ENCODE measurements around the gene MTUS2.

Gene MTUS2

GRCh38 chr13:28826368-28826767 is 6.2 kb downstream of the MTUS2 start:
- no peak for DNase-seq (ENCODE audit: low read depth in 1 of 2, low spot score in 1 of 2)
- TF ChIP-seq JUND (IDR thresholded peaks at IDR 0.05; ENCODE audit: low read depth): no peak
- in situ Hi-C loops (cut with HindIII; ENCODE audit: low pct_unique_long_range_greater_than_20kb, low sequenced_read_pairs): no loop called here

GRCh38 chr13:28830580-28830979 is 10.4 kb downstream of the MTUS2 start:
- TF ChIP-seq JUND (IDR thresholded peaks at IDR 0.05; ENCODE audit: low read depth): no peak
- in situ Hi-C loops (cut with HindIII; ENCODE audit: low pct_unique_long_range_greater_than_20kb, low sequenced_read_pairs): no loop called here
- DNase-seq (ENCODE audit: low read depth in 1 of 2, low spot score in 1 of 2): no peak

- in situ Hi-C loops (cut with HindIII; ENCODE audit: low pct_unique_long_range_greater_than_20kb, low sequenced_read_pairs): no loop called here
- TF ChIP-seq JUND (IDR thresholded peaks at IDR 0.05; ENCODE audit: low read depth): no peak
- DNase-seq (ENCODE audit: low read depth in 1 of 2, low spot score in 1 of 2): no peak
Measured at GRCh38 chr13:28831117-28831516, 11.0 kb downstream of the MTUS2 start.

DNA sequence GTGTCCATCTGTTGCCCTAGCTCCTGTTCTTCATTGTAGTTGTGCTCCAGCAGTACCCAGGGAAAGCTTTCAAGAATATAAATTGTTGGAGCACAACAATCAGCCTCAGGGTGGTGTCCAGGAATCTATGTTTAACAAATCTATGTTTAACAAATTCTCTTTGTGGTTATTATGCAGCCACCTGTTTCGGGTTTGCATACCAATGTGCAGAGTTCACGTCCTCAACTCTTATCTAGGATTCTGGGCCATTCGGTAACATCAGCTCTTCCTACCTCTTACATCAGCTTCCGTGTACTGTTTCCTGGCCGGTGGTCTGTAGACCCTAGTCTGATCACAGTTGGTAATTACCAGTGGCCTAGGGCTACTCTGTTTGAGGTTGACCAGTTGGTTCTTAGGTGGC is 17.0 kb downstream of the MTUS2 start:
- in situ Hi-C loops (cut with HindIII; ENCODE audit: low pct_unique_long_range_greater_than_20kb, low sequenced_read_pairs): no loop called here
- no peak for DNase-seq (ENCODE audit: low read depth in 1 of 2, low spot score in 1 of 2)
- TF ChIP-seq JUND (IDR thresholded peaks at IDR 0.05; ENCODE audit: low read depth): no peak

GRCh38 chr13:28843639-28844038 is 23.5 kb downstream of the MTUS2 start:
- no peak for DNase-seq (ENCODE audit: low read depth in 1 of 2, low spot score in 1 of 2)
- in situ Hi-C loops (cut with HindIII; ENCODE audit: low pct_unique_long_range_greater_than_20kb, low sequenced_read_pairs): no loop called here
- no peak for TF ChIP-seq JUND (IDR thresholded peaks at IDR 0.05; ENCODE audit: low read depth)

DNA sequence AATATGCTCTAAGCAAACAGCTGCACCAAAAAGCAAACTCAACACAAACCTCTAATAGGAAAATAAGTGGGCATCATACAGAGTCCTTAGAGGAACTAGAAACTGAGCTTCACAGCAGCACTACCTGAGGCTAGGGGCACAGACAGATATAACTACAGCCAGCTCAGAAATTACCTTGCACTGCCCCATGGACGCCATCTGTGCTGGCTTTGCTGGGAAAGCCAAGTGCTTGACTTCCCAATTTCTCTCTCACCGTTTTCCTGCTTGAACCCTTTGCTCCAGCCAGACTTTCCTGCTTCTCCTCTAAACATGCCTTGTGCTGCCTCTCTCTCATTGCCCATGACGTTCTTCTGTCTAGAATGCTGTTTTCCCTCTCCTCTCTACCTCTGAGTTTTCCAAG is 29.3 kb downstream of the MTUS2 start:
- DNase-seq (ENCODE audit: low read depth in 1 of 2, low spot score in 1 of 2): no peak
- no peak for TF ChIP-seq JUND (IDR thresholded peaks at IDR 0.05; ENCODE audit: low read depth)
- in situ Hi-C loops (cut with HindIII; ENCODE audit: low pct_unique_long_range_greater_than_20kb, low sequenced_read_pairs): no loop called here

DNA sequence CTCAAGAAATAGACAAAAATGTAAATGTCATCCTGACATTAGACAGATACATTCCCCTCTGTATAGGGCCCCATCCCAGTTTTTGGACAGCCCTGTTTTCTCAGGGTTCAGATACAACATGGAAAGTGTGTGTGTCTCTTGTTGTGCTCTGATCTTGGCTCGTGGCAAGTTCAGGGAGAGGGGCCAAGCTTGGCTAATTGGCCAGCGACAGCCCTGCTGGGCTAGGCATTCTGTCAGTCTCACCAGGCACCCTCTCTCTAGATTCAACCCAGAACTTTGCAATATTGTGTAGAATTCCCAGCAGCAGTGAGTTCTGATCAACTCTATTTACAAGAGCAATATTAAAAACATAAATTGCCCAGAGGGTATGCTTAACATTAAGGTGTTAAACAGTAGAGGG is 30.1 kb downstream of the MTUS2 start:
- TF ChIP-seq JUND (IDR thresholded peaks at IDR 0.05; ENCODE audit: low read depth): no peak
- in situ Hi-C loops (cut with HindIII; ENCODE audit: low pct_unique_long_range_greater_than_20kb, low sequenced_read_pairs): no loop called here

GRCh38 chr13:28851422-28851821 is 31.3 kb downstream of the MTUS2 start:
- in situ Hi-C loops (cut with HindIII; ENCODE audit: low pct_unique_long_range_greater_than_20kb, low sequenced_read_pairs): no loop called here
- DNase-seq (ENCODE audit: low read depth in 1 of 2, low spot score in 1 of 2): peak in 1 of 2 experiments; percentile 7
- no peak for TF ChIP-seq JUND (IDR thresholded peaks at IDR 0.05; ENCODE audit: low read depth)

More for the DNA sequence above, 30.1 kb downstream of the MTUS2 start:
- no peak for DNase-seq (ENCODE audit: low read depth in 1 of 2, low spot score in 1 of 2)

GRCh38 chr13:28854657-28855056 is 34.5 kb downstream of the MTUS2 start:
- no peak for TF ChIP-seq JUND (IDR thresholded peaks at IDR 0.05; ENCODE audit: low read depth)
- DNase-seq (ENCODE audit: low read depth in 1 of 2, low spot score in 1 of 2): peak in 1 of 2 experiments; percentile 27
- in situ Hi-C loops (cut with HindIII; ENCODE audit: low pct_unique_long_range_greater_than_20kb, low sequenced_read_pairs): no loop called here

DNA sequence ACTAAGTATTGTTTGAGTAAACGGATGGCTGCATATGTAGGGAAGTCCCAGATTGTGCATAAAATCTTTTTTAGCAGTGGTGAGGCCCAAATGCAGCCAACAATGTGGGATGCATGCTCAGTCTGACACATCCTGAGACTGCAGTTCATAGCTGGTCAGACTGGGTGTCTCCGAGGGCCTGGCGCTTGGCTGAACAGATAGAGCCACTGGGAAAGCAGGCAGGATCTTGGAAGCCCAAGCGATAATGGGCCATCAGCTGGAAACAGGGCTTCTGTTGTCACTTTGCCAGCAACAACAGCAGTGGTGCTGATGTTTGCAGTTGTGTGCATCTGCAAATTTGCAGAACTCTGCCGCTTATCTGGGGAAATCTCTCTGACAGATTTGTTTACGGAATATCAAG is 36.1 kb downstream of the MTUS2 start:
- in situ Hi-C loops (cut with HindIII; ENCODE audit: low pct_unique_long_range_greater_than_20kb, low sequenced_read_pairs): no loop called here
- no peak for DNase-seq (ENCODE audit: low read depth in 1 of 2, low spot score in 1 of 2)
- no peak for TF ChIP-seq JUND (IDR thresholded peaks at IDR 0.05; ENCODE audit: low read depth)

- DNase-seq (ENCODE audit: low read depth in 1 of 2, low spot score in 1 of 2): no peak
- in situ Hi-C loops (cut with HindIII; ENCODE audit: low pct_unique_long_range_greater_than_20kb, low sequenced_read_pairs): no loop called here
- TF ChIP-seq JUND (IDR thresholded peaks at IDR 0.05; ENCODE audit: low read depth): no peak
Measured at GRCh38 chr13:28859069-28859468, 38.9 kb downstream of the MTUS2 start.

GRCh38 chr13:28859717-28860116 is 39.6 kb downstream of the MTUS2 start:
- in situ Hi-C loops (cut with HindIII; ENCODE audit: low pct_unique_long_range_greater_than_20kb, low sequenced_read_pairs): no loop called here
- no peak for TF ChIP-seq JUND (IDR thresholded peaks at IDR 0.05; ENCODE audit: low read depth)
- no peak for DNase-seq (ENCODE audit: low read depth in 1 of 2, low spot score in 1 of 2)

- DNase-seq (ENCODE audit: low read depth in 1 of 2, low spot score in 1 of 2): no peak
- no peak for TF ChIP-seq JUND (IDR thresholded peaks at IDR 0.05; ENCODE audit: low read depth)
- in situ Hi-C loops (cut with HindIII; ENCODE audit: low pct_unique_long_range_greater_than_20kb, low sequenced_read_pairs): no loop called here
Measured at GRCh38 chr13:28864544-28864943, 44.4 kb downstream of the MTUS2 start.

- DNase-seq (ENCODE audit: low read depth in 1 of 2, low spot score in 1 of 2): no peak
- TF ChIP-seq JUND (IDR thresholded peaks at IDR 0.05; ENCODE audit: low read depth): no peak
- in situ Hi-C loops (cut with HindIII; ENCODE audit: low pct_unique_long_range_greater_than_20kb, low sequenced_read_pairs): no loop called here
Measured at GRCh38 chr13:28865149-28865744, 45.1 kb downstream of the MTUS2 start.
